Heart right ventricle (tissue), 16 donors: ENCODE results near the gene RILPL1. TPM values are rescaled to one million over a fixed set of nuclear protein-coding genes. Genes with fewer than 3 reads are reported as not detected.

Experiments used
- ATAC-seq, 8 donors: fragments of 200-7000 bp; cut with Tn5 transposase; one replicate each; pipeline ENCODE4 v1.9.1; 2020; ENCODE audit warnings: mild to moderate bottlenecking in 8 of 8, moderate library complexity in 8 of 8, moderate number of reproducible peaks in 1 of 8
- DNase-seq, 2 donors: peaks; one replicate each; pipeline ENCODE4 v3.0.0-alpha.2; 2020
- H3K27ac ChIP-seq, 10 donors: fragments of 200-600 bp; sonication (generic) in 2 of 10; one replicate each; pipeline versions ENCODE4 v1.5.0 to v1.8.0; 2020 to 2022; ENCODE audit warnings: mild to moderate bottlenecking in 3 of 10
- H3K27me3 ChIP-seq, 7 donors: fragments of 200-600 bp; one replicate each; pipeline ENCODE4 v1.8.0; 2021 to 2022; ENCODE audit warnings: mild to moderate bottlenecking in 2 of 7
- H3K36me3 ChIP-seq, 9 donors: fragments of 200-600 bp; sonication (generic) in 1 of 9; one replicate each; pipeline versions ENCODE4 v1.5.0 to v1.8.0; 2020 to 2022; ENCODE audit warnings: mild to moderate bottlenecking in 2 of 9
- H3K4me1 ChIP-seq, 9 donors: fragments of 200-600 bp; sonication (generic) in 1 of 9; one replicate each; pipeline versions ENCODE4 v1.5.0 to v1.8.0; 2020 to 2022; ENCODE audit warnings: mild to moderate bottlenecking in 4 of 9
- H3K4me3 ChIP-seq, 10 donors: fragments of 200-600 bp; sonication (generic) in 2 of 10; one replicate each; pipeline versions ENCODE4 v1.5.0 to v1.8.0; 2020 to 2022; ENCODE audit warnings: mild to moderate bottlenecking in 7 of 10, moderate library complexity in 2 of 10
- H3K9me3 ChIP-seq, 11 donors: fragments of 200-600 bp in 10 of 11; sonication (generic) in 2 of 11; one replicate each; pipeline versions ENCODE4 v1.5.0 to v1.8.0; 2013 to 2022; ENCODE audit warnings: mild to moderate bottlenecking in 2 of 11, control low read depth in 1 of 11, moderate library complexity in 1 of 11
- CTCF ChIP-seq, 9 donors: fragments of 200-600 bp; sonication (generic) in 2 of 9; IDR thresholded peaks; one replicate each; pipeline versions ENCODE4 v1.5.0 to v1.8.0; 2021 to 2022; ENCODE audit warnings: antibody characterized with exemption in 9 of 9, mild to moderate bottlenecking in 5 of 9, moderate library complexity in 1 of 9
- WGBS, 2 donors: extraction: QIAGEN DNeasy Blood & Tissue Kit; methylation state at CpG; one replicate each; pipeline ENCODE4 v1.1.7; 2013; ENCODE audit warnings: inconsistent platforms in 1 of 2; 5-methylcytosine and 5-hydroxymethylcytosine counted together
- intact Hi-C, 10 donors: fragments of 100-400 bp; cut with DNase I; formaldehyde crosslinking; loops; one replicate each; pipeline versions ENCODE4 v1.11.1 to v1.14.2; 2022
- polyA plus RNA-seq, 2 donors: library from polyadenylated mRNA; stranded (reverse); fragments of 200-250 nt; gene quantifications; one replicate each; pipeline ENCODE4 v1.2.3, GENCODE V29; 2013
- total RNA-seq, 10 donors: library from RNA; stranded (reverse); fragmentation: NEBNext Ultra II Directional in 3 of 10; extraction: Animal tissue kit (Norgen Biotek cat#: 25700) in 3 of 10; gene quantifications; one replicate each; pipeline versions ENCODE4 v1.2.1 to v1.2.4, GENCODE V29; 2021 to 2023
- donor health status: Arrhythmogenic right ventricular cardiomyopathy.
- donor health status: ischemic (EF 13 %, LVEDD 7.1; RV severe dilation, severe dysfunction).
- donor health status: healthy with polysubstance abuse.
- donor health status: DM: no; HTN: yes; CAD: no.
- donor health status: DM: no; HTN: no; CAD: no.
- donor health status: ischemic (EF 25% LVEDD 6.9; RV normal size, moderate dysfunction).
- donor health status: ischemic (EF 25% LVEDD 5.7; RV mildly dilated, moderate dysfunction).
- donor health status: healthy.
- donor health status: DM: yes; HTN: yes; CAD: no.
- donor health status: Ischemic cardiomyopathy.
- donor health status: ischemic (EF 35%, LVEDD 5.7; RV mildly dilated, moderate dysfunction).
- donor health status: nonischemic (EF 11% LVEDD 7.7; RV severe dilation, severe dysfunction).
- donor health status: DM: yes; HTN: yes; CAD: no.
- donor health status: PGD.
- donor health status: ischemic (EF 29% LVEDD 5.4; RV normal size, mild dysfunction).
- donor health status: nonischemic (EF 23%, LVEDD 6.1; RV moderate dilation, normal function).

The RILPL1 gene
- total and polyA plus RNA-seq, 12 donors, result 71.4 to 132 (median 86.6) TPM

GRCh38 chr12:123488539-123489230 is 44.8 kb downstream of the RILPL1 start:
- TF ChIP-seq CTCF (IDR thresholded peaks at IDR 0.05), result no peak
- intact Hi-C loops, result loop anchor here in 2 of 10 donors (10.0 kb wide), 2 partner anchors 46 to 86 kb away; partner anchors contain the start of gene RILPL1 (in 1 of the 2)
- Histone ChIP-seq H3K4me3 (no peak overlapping the region), H3K9me3 (no peaks in the 10 kb centered on the region), H3K4me1 (peaks cover 2 to 17% (median 7%) of the 10 kb centered on the region in 9 donors), H3K27ac (peak overlapping the region in 2 of 10 donors; percentile 1 to 62), H3K36me3 (peaks cover 0 to 44% (median 10%) of the 10 kb centered on the region in 9 donors), H3K27me3 (no peaks in the 10 kb centered on the region)
- ATAC-seq, result peak in 3 of 8 donors; percentile 23 to 53 (median 31)
- 75 to 81% methylated on average over 20 of the region's 20 CpGs for WGBS, 2 donors
- no peak for DNase-seq

GRCh38 chr12:123487428-123487827 is 46.1 kb downstream of the RILPL1 start:
- DNase-seq (no peak), ATAC-seq (no peak)
- Histone ChIP-seq H3K4me3 (no peak overlapping the region), H3K4me1 (peaks cover 0 to 13% (median 6%) of the 10 kb centered on the region in 9 donors), H3K9me3 (no peaks in the 10 kb centered on the region), H3K36me3 (peaks cover 0 to 57% (median 16%) of the 10 kb centered on the region in 9 donors), H3K27me3 (no peaks in the 10 kb centered on the region), H3K27ac (peak overlapping the region in 3 of 10 donors; percentile 14 to 62 (median 31))
- 97 to 98% methylated on average over 6 of the region's 6 CpGs for WGBS, 2 donors
- TF ChIP-seq CTCF (IDR thresholded peaks at IDR 0.05), result no peak
- intact Hi-C loops, result loop anchor here in 2 of 10 donors (10.0 kb wide), 2 partner anchors 47 to 87 kb away; partner anchors contain the start of gene RILPL1 (in 1 of the 2)

GRCh38 chr12:123485756-123486155 is 47.8 kb downstream of the RILPL1 start:
- Histone ChIP-seq H3K4me1 (peaks cover 0 to 1% (median 0%) of the 10 kb centered on the region in 9 donors), H3K36me3 (peaks cover 0 to 68% (median 17%) of the 10 kb centered on the region in 9 donors), H3K27ac (peak overlapping the region in 2 of 10 donors; percentile 26 to 62), H3K9me3 (no peaks in the 10 kb centered on the region), H3K4me3 (no peak overlapping the region), H3K27me3 (no peaks in the 10 kb centered on the region)
- DNase-seq (no peak), ATAC-seq (peak in 1 of 8 donors; percentile 27)
- WGBS, 2 donors, result 78 to 83% methylated on average over 14 of the region's 14 CpGs
- TF ChIP-seq CTCF (IDR thresholded peaks at IDR 0.05), result no peak
- intact Hi-C loops, result loop anchor here in 2 of 10 donors (10.0 kb wide), 2 partner anchors 49 to 89 kb away; partner anchors contain the start of gene RILPL1 (in 1 of the 2)

- DNase-seq (no peak), ATAC-seq (no peak)
- 74 to 84% methylated on average over 18 of the region's 18 CpGs for WGBS, 2 donors
- Histone ChIP-seq H3K4me3 (no peak overlapping the region), H3K27ac (peak overlapping the region in 2 of 10 donors; percentile 10 to 27), H3K9me3 (no peaks in the 10 kb centered on the region), H3K4me1 (peaks cover 2 to 21% (median 12%) of the 10 kb centered on the region in 9 donors), H3K36me3 (peaks cover 0 to 76% (median 17%) of the 10 kb centered on the region in 9 donors), H3K27me3 (no peaks in the 10 kb centered on the region)
- intact Hi-C loops, result loop anchor here in 2 of 10 donors (10.0 kb wide), 2 partner anchors 51 to 91 kb away; partner anchors contain the start of gene RILPL1 (in 1 of the 2)
- no peak for TF ChIP-seq CTCF (IDR thresholded peaks at IDR 0.05)
Measured at GRCh38 chr12:123483602-123484248, 49.8 kb downstream of the RILPL1 start.
